RWPE2 (cell line): ENCODE measurements around the gene OTOP3.
A peak's percentile ranks its signal among the peaks of the same experiment; 100 is the strongest.

ENCODE experiments used
- ATAC-seq: fragments of 200-7000 bp; cut with Tn5 transposase; 3 replicates; pipeline ENCODE4 v1.9.1; 2021; ENCODE audit warnings: low read depth
- DNase-seq: peaks from one replicate; pipeline ENCODE4 v3.0.0-alpha.2; 2020; ENCODE audit warnings: low spot score
- H3K27ac ChIP-seq: fragments of 450-650 bp; 2 replicates; pipeline ENCODE4 v1.5.1; 2017; ENCODE audit warnings: mild to moderate bottlenecking; ENCODE audit not compliant: poor library complexity, severe bottlenecking
- H3K27me3 ChIP-seq: fragments of 250-450 bp; sonication (Bioruptor Pico); 2 replicates; pipeline ENCODE4 v1.5.1; 2021; ENCODE audit warnings: mild to moderate bottlenecking, moderate library complexity; ENCODE audit not compliant: insufficient read depth, poor library complexity, severe bottlenecking
- H3K36me3 ChIP-seq: fragments of 250-450 bp; sonication (Bioruptor Pico); 2 replicates; pipeline ENCODE4 v1.5.1; 2020; ENCODE audit warnings: low read depth, mild to moderate bottlenecking, moderate library complexity
- H3K4me1 ChIP-seq: fragments of 250-450 bp; sonication (Bioruptor Pico); 2 replicates; pipeline ENCODE4 v1.5.1; 2021; ENCODE audit warnings: mild to moderate bottlenecking, moderate library complexity; ENCODE audit not compliant: insufficient read depth, poor library complexity, severe bottlenecking
- H3K4me3 ChIP-seq: fragments of 250-450 bp; sonication (Bioruptor Pico); 2 replicates; pipeline ENCODE4 v1.5.1; 2021; ENCODE audit warnings: mild to moderate bottlenecking, moderate library complexity; ENCODE audit not compliant: severe bottlenecking
- H3K9me3 ChIP-seq: fragments of 250-450 bp; sonication (Bioruptor Pico); 2 replicates; pipeline ENCODE4 v1.5.1; 2021; ENCODE audit warnings: mild to moderate bottlenecking, moderate library complexity; ENCODE audit not compliant: severe bottlenecking
- CTCF ChIP-seq: fragments of 450-650 bp; IDR thresholded peaks from one replicate; pipeline ENCODE4 v1.5.1; 2017; ENCODE audit warnings: mild to moderate bottlenecking, moderate library complexity; ENCODE audit not compliant: poor library complexity, severe bottlenecking

Gene OTOP3

GRCh38 chr17:74918906-74919305 lies 16.8 kb upstream of the OTOP3 start:
- no peak overlapping the region for H3K4me3 ChIP-seq
- ATAC-seq = no peak
- H3K27me3 ChIP-seq = peaks cover 3% of the 10 kb centered on the region

GRCh38 chr17:74919440-74920305 lies 16.0 kb upstream of the OTOP3 start:
- no peak for DNase-seq
- H3K27ac ChIP-seq = no peak overlapping the region

More at GRCh38 chr17:74918906-74919305, 16.8 kb upstream of the OTOP3 start:
- peaks cover 3% of the 10 kb centered on the region for H3K4me1 ChIP-seq
- H3K27ac ChIP-seq = no peak overlapping the region
- TF ChIP-seq CTCF = no peak
- no peaks in the 10 kb centered on the region for H3K36me3 ChIP-seq
- H3K9me3 ChIP-seq = no peaks in the 10 kb centered on the region
- DNase-seq = no peak

GRCh38 chr17:74920306-74920620 lies 15.4 kb upstream of the OTOP3 start:
- no peak for TF ChIP-seq CTCF
- H3K4me3 ChIP-seq = no peak overlapping the region
- H3K9me3 ChIP-seq = no peaks in the 10 kb centered on the region
- no peak overlapping the region for H3K27ac ChIP-seq
- H3K36me3 ChIP-seq = no peaks in the 10 kb centered on the region
- DNase-seq = no peak
- peaks cover 3% of the 10 kb centered on the region for H3K4me1 ChIP-seq
- H3K27me3 ChIP-seq = peaks cover 17% of the 10 kb centered on the region
- no peak for ATAC-seq

More at GRCh38 chr17:74919440-74920305, 16.0 kb upstream of the OTOP3 start:
- Histone ChIP-seq H3K9me3 (no peaks in the 10 kb centered on the region), H3K27me3 (peaks cover 11% of the 10 kb centered on the region), H3K36me3 (no peaks in the 10 kb centered on the region), H3K4me1 (peaks cover 3% of the 10 kb centered on the region), H3K4me3 (no peak overlapping the region)
- ATAC-seq = no peak
- TF ChIP-seq CTCF = no peak

- Histone ChIP-seq H3K4me3 (no peak overlapping the region), H3K27ac (no peak overlapping the region), H3K4me1 (peaks cover 3% of the 10 kb centered on the region), H3K36me3 (no peaks in the 10 kb centered on the region), H3K9me3 (no peaks in the 10 kb centered on the region), H3K27me3 (peaks cover 20% of the 10 kb centered on the region)
- no peak for TF ChIP-seq CTCF
- no peak for DNase-seq
- peak; percentile 8 for ATAC-seq
These were observed 15.1 kb upstream of the OTOP3 start for GRCh38 chr17:74920642-74921025.

- H3K9me3 ChIP-seq = no peaks in the 10 kb centered on the region
- H3K4me3 ChIP-seq = no peak overlapping the region
- no peak for DNase-seq
- ATAC-seq = peak; percentile 48
- no peaks in the 10 kb centered on the region for H3K36me3 ChIP-seq
- peaks cover 3% of the 10 kb centered on the region for H3K4me1 ChIP-seq
- H3K27me3 ChIP-seq = peaks cover 25% of the 10 kb centered on the region
- no peak for TF ChIP-seq CTCF
- H3K27ac ChIP-seq = no peak overlapping the region
These were observed 14.5 kb upstream of the OTOP3 start for GRCh38 chr17:74921026-74921681.
